ENCODE data around the gene DYNC1LI2.
A peak's percentile ranks its signal among the peaks of the same experiment; 100 is the strongest.

DNA sequence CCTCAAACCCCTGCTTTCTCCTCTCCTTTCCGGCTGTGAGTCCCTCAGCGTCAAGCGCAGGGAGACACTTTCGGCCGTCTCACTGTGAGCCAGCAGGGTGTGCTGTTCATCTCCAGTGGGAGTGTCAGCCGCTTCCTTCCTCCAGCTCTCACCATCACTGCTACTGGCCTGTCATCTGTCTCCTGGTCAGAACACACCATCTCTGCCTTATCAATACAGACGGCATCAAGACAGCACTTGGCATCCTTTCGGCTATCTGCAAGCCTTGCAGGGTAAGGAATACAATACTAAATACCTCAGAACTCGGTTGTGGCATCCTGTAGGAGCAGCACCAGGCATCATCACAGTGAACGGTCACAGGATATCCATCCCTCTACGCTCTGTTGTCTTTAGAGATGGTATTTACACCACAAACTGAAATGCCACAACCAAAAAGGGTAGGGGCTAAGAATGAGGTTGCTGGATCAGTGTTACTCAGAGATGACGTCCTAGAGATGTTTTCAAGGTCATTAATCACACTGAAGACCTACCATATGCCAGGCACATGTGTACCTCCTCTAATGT, 34.2 kb downstream of the DYNC1LI2 start:
- TF ChIP-seq, protein P1, sequence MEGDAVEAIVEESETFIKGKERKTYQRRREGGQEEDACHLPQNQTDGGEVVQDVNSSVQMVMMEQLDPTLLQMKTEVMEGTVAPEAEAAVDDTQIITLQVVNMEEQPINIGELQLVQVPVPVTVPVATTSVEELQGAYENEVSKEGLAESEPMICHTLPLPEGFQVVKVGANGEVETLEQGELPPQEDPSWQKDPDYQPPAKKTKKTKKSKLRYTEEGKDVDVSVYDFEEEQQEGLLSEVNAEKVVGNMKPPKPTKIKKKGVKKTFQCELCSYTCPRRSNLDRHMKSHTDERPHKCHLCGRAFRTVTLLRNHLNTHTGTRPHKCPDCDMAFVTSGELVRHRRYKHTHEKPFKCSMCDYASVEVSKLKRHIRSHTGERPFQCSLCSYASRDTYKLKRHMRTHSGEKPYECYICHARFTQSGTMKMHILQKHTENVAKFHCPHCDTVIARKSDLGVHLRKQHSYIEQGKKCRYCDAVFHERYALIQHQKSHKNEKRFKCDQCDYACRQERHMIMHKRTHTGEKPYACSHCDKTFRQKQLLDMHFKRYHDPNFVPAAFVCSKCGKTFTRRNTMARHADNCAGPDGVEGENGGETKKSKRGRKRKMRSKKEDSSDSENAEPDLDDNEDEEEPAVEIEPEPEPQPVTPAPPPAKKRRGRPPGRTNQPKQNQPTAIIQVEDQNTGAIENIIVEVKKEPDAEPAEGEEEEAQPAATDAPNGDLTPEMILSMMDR (IDR thresholded peaks at IDR 0.05): peak in 1 of 3 experiments; percentile 20
- no peak for TF ChIP-seq POLR2A (IDR thresholded peaks at IDR 0.05)

All from vagina (tissue), 2 donors.